Kidney epithelial cell (primary cell): ENCODE measurements around the gene TWIST1. TPM values are rescaled to one million over a fixed set of nuclear protein-coding genes. Genes with fewer than 3 reads are reported as not detected.

ENCODE experiments used
- DNase-seq: peaks from one replicate; pipeline ENCODE4 v3.0.0-alpha.2; 2010; ENCODE audit warnings: low read depth
- H3K27me3 ChIP-seq: 2 replicates; pipeline ENCODE4 v1.6.0; 2011; ENCODE audit warnings: low read length; ENCODE audit not compliant: control insufficient read depth, insufficient read depth
- H3K36me3 ChIP-seq: 2 replicates; pipeline ENCODE4 v1.5.1; 2011; ENCODE audit warnings: low read length; ENCODE audit not compliant: control insufficient read depth, insufficient read depth
- H3K4me3 ChIP-seq: 2 replicates; pipeline ENCODE4 v1.5.1; 2011; ENCODE audit warnings: low read depth, mild to moderate bottlenecking, control low read depth, low read length
- total RNA-seq: library from RNA; depleted of rRNA; stranded (reverse); fragments of >200 nt; gene quantifications from 2 replicates; pipeline ENCODE4 v1.2.3, GENCODE V29; 2015
- TF ChIP-seq, protein P1 (sequence below): IDR thresholded peaks from 2 replicates; pipeline ENCODE4 v1.5.1; 2011; ENCODE audit warnings: mild to moderate bottlenecking, moderate library complexity, low read length, control low read depth, inconsistent platforms; ENCODE audit not compliant: insufficient read depth, poor library complexity, severe bottlenecking

TWIST1 gene
- 1.6 and 6.3 TPM in 2 replicates for total RNA-seq

DNA sequence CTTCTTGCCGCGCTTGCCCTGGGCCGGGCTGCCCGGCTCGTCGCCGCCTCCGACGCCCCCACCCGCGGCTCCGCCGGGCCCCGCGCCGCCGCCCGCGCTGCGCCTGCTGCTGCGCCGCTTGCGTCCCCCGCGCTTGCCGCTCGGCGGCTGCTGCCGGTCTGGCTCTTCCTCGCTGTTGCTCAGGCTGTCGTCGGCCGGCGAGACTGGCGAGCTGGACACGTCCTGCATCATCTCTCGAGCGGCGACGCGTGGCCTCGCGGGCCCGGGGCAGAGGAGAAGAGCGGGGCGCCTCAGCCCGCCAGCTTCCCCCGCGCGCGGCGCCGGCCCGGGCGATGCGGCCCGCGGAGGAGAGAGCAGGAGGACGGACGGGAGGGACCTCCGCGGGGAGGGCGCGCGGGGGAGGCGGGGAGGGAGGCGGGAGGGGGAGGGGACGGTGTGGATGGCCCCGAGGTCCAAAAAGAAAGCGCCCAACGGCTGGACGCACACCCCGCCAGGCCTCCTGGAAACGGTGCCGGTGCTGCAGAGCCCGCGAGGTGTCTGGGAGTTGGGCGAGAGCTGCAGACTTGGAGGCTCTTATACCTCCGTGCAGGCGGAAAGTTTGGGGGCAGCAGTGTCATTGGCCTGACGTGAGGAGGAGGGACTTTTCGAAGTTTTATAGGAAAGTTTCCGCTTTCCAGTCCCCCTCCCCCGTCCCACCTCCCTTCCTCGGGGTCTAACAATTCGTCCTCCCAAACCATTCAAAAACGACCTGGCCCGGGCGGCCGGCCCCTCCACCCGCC is at the start of gene TWIST1:
TWIST1 (minus strand) TSS at position 546 of the 779 bp plus-strand sequence; CDS start at position 231, 315 bp downstream.
- Histone ChIP-seq H3K36me3 (no peaks in the 10 kb centered on the region), H3K4me3 (peak within 1 kb of the TSS; percentile 39), H3K27me3 (peaks cover 63% of the 10 kb centered on the region)
- TF ChIP-seq, protein P1, sequence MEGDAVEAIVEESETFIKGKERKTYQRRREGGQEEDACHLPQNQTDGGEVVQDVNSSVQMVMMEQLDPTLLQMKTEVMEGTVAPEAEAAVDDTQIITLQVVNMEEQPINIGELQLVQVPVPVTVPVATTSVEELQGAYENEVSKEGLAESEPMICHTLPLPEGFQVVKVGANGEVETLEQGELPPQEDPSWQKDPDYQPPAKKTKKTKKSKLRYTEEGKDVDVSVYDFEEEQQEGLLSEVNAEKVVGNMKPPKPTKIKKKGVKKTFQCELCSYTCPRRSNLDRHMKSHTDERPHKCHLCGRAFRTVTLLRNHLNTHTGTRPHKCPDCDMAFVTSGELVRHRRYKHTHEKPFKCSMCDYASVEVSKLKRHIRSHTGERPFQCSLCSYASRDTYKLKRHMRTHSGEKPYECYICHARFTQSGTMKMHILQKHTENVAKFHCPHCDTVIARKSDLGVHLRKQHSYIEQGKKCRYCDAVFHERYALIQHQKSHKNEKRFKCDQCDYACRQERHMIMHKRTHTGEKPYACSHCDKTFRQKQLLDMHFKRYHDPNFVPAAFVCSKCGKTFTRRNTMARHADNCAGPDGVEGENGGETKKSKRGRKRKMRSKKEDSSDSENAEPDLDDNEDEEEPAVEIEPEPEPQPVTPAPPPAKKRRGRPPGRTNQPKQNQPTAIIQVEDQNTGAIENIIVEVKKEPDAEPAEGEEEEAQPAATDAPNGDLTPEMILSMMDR: no peak
- peak; percentile 16 for DNase-seq

DNA sequence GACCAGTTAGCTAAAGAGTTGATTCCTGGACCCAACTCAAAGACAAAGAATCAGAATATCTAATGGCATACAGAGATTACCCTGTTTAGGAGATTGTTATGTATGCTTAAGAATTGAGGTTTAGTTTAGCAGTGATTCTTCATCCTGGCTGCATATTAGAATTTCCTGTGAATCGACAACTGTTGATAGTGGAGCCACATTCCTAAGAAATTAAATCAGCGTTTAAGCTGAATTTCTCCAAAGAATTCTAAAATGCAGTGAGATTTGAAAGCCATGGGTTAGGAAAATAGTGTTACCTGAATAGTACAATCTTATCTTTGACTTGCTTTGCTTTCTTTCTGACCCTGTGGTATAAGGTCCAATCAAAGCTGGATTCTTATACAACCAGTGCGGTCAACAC is 44.2 kb upstream of the TWIST1 start:
- no peak overlapping the region for H3K4me3 ChIP-seq
- no peak for DNase-seq
- no peaks in the 10 kb centered on the region for H3K27me3 ChIP-seq
- TF ChIP-seq, protein P1: no peak
- no peaks in the 10 kb centered on the region for H3K36me3 ChIP-seq

DNA sequence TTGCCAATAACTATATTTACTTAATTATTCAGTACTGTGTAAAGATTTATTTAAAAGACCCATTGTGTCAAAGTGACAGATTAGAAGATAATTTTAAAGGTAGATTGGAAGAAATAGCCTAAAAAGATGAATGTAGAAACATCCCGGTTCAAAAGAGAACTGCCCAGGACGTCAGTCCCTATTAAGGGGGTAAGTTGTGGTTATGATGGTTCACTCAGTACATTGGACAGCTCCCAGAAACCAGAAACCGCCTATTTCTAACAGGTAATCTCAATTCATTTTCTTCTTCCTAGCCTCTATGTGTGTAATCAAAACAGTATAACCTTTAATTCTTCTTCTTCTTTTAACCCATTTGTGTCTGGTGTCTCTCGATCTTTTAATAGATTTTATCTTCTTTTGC is 29.3 kb upstream of the TWIST1 start:
- H3K27me3 ChIP-seq: peaks cover 29% of the 10 kb centered on the region
- no peak for DNase-seq
- H3K4me3 ChIP-seq: no peak overlapping the region
- TF ChIP-seq, protein P1: no peak
- no peaks in the 10 kb centered on the region for H3K36me3 ChIP-seq

DNA sequence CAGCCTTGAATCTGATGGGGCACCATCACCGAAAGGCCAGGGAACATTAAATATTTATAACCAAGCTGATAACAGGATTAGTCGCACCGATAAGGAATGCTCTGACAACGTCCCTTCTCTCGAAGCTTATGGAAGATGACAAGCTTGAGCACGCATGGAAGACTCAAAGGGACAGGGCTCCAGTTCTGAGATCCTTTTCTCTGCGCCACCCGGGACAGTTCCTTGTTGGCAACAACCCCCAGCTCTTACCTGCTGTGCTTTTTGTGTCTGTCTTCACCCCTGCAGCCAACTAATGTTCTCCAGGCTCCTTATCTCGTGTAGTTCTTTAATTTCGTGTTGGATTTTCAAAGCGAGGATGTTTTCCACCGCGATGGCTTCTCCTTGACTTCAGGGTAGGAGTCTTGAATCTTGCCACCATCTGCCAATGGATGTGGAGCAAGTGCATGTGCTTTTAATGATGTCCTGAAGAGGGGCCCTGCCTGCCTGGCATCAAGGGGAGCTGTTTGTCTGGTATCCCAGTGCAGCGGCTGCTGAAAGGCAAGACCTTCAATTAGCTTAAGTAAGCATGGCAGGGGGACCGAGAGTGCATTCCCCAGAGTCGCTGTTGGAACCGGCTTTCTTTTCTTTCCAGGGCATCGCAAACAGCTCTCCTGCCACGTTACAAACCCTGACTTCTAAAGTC is 28.1 kb upstream of the TWIST1 start:
- no peak overlapping the region for H3K4me3 ChIP-seq
- peaks cover 29% of the 10 kb centered on the region for H3K27me3 ChIP-seq
- H3K36me3 ChIP-seq: no peaks in the 10 kb centered on the region
- TF ChIP-seq, protein P1: no peak
- DNase-seq: no peak

DNA sequence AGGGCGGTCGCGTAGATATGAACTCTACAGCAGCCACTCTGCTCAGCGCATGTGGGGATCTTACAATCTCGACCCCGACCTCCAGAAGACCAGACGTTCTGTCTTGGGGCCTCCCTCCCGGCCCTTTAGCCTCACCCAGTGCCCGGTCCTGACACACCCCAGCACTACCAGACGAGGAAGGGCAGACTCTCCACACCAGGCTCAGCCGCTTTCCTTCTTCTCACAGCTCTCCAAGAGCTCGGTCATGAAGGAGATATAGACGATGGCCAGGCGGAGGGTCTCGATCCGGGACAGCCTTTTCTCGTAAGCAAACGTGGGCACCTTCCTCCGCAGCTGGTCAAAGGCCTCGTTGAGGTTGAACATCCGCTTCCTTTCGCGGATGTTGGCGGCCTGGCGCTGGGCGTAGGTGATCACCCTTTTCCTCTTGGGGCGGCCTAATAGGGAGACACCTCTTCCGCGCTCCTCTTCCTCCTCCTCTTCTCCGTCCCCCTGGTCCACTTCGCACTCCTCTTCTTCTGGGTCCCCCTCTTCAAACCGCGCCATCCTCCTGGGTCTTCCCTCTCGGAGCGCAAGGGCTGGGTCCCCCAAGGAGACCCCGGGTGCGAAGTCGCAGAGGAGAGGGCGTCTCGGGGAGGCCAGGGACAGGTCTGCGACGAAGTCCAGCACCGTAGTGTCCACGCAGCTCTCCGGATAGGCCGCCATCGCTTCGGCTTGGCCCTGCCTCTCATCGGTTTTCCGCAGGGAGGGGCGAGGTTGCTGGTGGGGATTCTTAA is 27.4 kb upstream of the TWIST1 start, which contains the start of gene FERD3L:
FERD3L (minus strand) TSS at position 761 of the 773 bp plus-strand sequence; CDS start at position 702, 59 bp downstream.
- Histone ChIP-seq H3K36me3 (no peaks in the 10 kb centered on the region), H3K4me3 (no peak within 1 kb of the TSS), H3K27me3 (peaks cover 29% of the 10 kb centered on the region)
- DNase-seq: no peak
- TF ChIP-seq, protein P1: no peak
